GM12878 (cell line): ENCODE results near the gene XPC. TPM values are rescaled to one million over a fixed set of nuclear protein-coding genes. Genes with fewer than 3 reads are reported as not detected.

ENCODE experiments used
- ATAC-seq: fragments of 200-7000 bp; cut with Tn5 transposase; 3 replicates; pipeline ENCODE4 v1.9.1; 2020; ENCODE audit warnings: mild to moderate bottlenecking, moderate library complexity
- BruUV-seq: library from RNA; stranded (reverse); fragments of 400-500 nt; replicated peaks from 2 replicates; lab custom pipeline; 2021; lab: Mats Ljungman, UMichigan
- CTCF ChIA-PET: fragments of 300-600 bp; sonication (Branson Sonifier 250); formaldehyde crosslinking; extraction: SDS; loops from one replicate; lab custom pipeline; 2021; ENCODE audit warnings: inconsistent platforms; lab: Yijun Ruan, JAX
- POLR2A ChIA-PET: fragments of 350-600 bp; formaldehyde crosslinking; extraction: SDS; loops from one replicate; lab custom pipeline; 2021; ENCODE audit warnings: inconsistent platforms; lab: Charles Lee
- RAD21 ChIA-PET: fragments of 300-600 bp; sonication (Branson Sonifier 250); formaldehyde crosslinking; loops from one replicate; lab custom pipeline; 2023; ENCODE audit warnings: antibody characterized with exemption; ENCODE audit not compliant: unreplicated experiment; lab: Charles Lee
- SMC1A ChIA-PET: fragments of 300-600 bp; sonication (Branson Sonifier 250); formaldehyde crosslinking; loops from one replicate; lab custom pipeline; 2023; ENCODE audit not compliant: unreplicated experiment, uncharacterized antibody; lab: Charles Lee
- DNase-seq: peaks from one replicate; pipeline ENCODE4 v3.0.0-alpha.2; 2011; ENCODE audit warnings: low read depth, low spot score
- FAIRE-seq: peaks from 3 replicates; lab custom pipeline; 2011; peaks lifted over from hg19 to GRCh38; lab: Jason Lieb, UNC
- H2AFZ ChIP-seq: 2 replicates; pipeline ENCODE4 v1.6.0; 2011; ENCODE audit warnings: low read depth, low read length, control low read depth; ENCODE audit not compliant: control insufficient read depth
- H3K27ac ChIP-seq: 2 replicates; pipeline ENCODE4 v1.5.1; 2011; ENCODE audit warnings: control low read depth; ENCODE audit not compliant: control insufficient read depth, insufficient read depth
- H3K27me3 ChIP-seq, 2 experiments: replicated peaks in 1 of 2; 2 replicates each; pipeline versions ENCODE4 v1.6.0 to v1.6.1; 2011; ENCODE audit warnings: low read length in 1 of 2; ENCODE audit not compliant: control insufficient read depth in 2 of 2, insufficient read depth in 2 of 2
- H3K36me3 ChIP-seq, 2 experiments: 2 replicates each; pipeline ENCODE4 v1.5.1; 2011; ENCODE audit warnings: low read length in 1 of 2; ENCODE audit not compliant: control insufficient read depth in 2 of 2, insufficient read depth in 2 of 2
- H3K4me1 ChIP-seq: 2 replicates; pipeline ENCODE4 v1.6.1; 2011; ENCODE audit warnings: mild to moderate bottlenecking, low read length, moderate library complexity, mixed read lengths; ENCODE audit not compliant: control insufficient read depth, insufficient read depth
- H3K4me2 ChIP-seq: 2 replicates; pipeline ENCODE4 v1.6.0; 2011; ENCODE audit warnings: control low read depth; ENCODE audit not compliant: control insufficient read depth, insufficient read depth
- H3K4me3 ChIP-seq: fragments of 200-600 bp; sonication (generic); 2 replicates; pipeline ENCODE4 v1.5.1; 2016
- H3K79me2 ChIP-seq: 2 replicates; pipeline ENCODE4 v1.6.0; 2011; ENCODE audit warnings: low read length; ENCODE audit not compliant: control insufficient read depth, insufficient read depth
- H3K9ac ChIP-seq: 2 replicates; pipeline ENCODE4 v1.8.0; 2011; ENCODE audit warnings: low read length, control low read depth, mixed read lengths; ENCODE audit not compliant: control insufficient read depth, insufficient read depth
- H3K9me3 ChIP-seq: replicated peaks from 3 replicates; pipeline ENCODE4 v1.5.1; 2011; ENCODE audit warnings: mild to moderate bottlenecking, low read length; ENCODE audit not compliant: control insufficient read depth, insufficient read depth
- H4K20me1 ChIP-seq: 2 replicates; pipeline ENCODE4 v1.6.0; 2011; ENCODE audit not compliant: control insufficient read depth, insufficient read depth
- CBFB ChIP-seq: IDR thresholded peaks from 2 replicates; pipeline ENCODE4 v1.6.1; 2016; ENCODE audit warnings: antibody characterized with exemption, low read depth
- EZH2 ChIP-seq: IDR thresholded peaks from 2 replicates; pipeline ENCODE4 v1.6.1; 2012; ENCODE audit warnings: low read depth, mild to moderate bottlenecking, control low read depth, inconsistent platforms, low read length, borderline replicate concordance; ENCODE audit not compliant: control insufficient read depth
- KLF5 ChIP-seq: fragments of 450-650 bp; IDR thresholded peaks from 2 replicates; pipeline ENCODE4 v1.6.1; 2014; ENCODE audit warnings: mild to moderate bottlenecking; ENCODE audit not compliant: partially characterized antibody
- MYC ChIP-seq: IDR thresholded peaks from 2 replicates; pipeline ENCODE4 v1.6.1; 2011; ENCODE audit warnings: mild to moderate bottlenecking, low read length, moderate library complexity, inconsistent platforms; ENCODE audit not compliant: insufficient read depth, insufficient replicate concordance, insufficient read length, severe bottlenecking
- NR2C1 ChIP-seq: fragments of 450-650 bp; IDR thresholded peaks from 2 replicates; pipeline ENCODE4 v1.6.1; 2017; ENCODE audit warnings: antibody characterized with exemption, mild to moderate bottlenecking, moderate library complexity
- RBBP5 ChIP-seq: fragments of 200-600 bp; sonication (generic); conservative IDR thresholded peaks from 2 replicates; pipeline ENCODE4 v1.6.1; 2016
- SREBF1 ChIP-seq: IDR thresholded peaks from 2 replicates; pipeline ENCODE4 v1.6.1; 2012; ENCODE audit warnings: mild to moderate bottlenecking, low read length
- SREBF2 ChIP-seq: IDR thresholded peaks from 2 replicates; pipeline ENCODE4 v1.6.1; 2012; ENCODE audit warnings: mild to moderate bottlenecking, low read length
- TCF3 ChIP-seq: IDR thresholded peaks from 2 replicates; pipeline ENCODE4 v1.6.1; 2012; ENCODE audit warnings: low read depth, mild to moderate bottlenecking, low read length, borderline replicate concordance; ENCODE audit not compliant: insufficient read depth
- ZBED1 ChIP-seq: IDR thresholded peaks from 2 replicates; pipeline ENCODE4 v1.6.1; 2016; ENCODE audit warnings: borderline replicate concordance
- WGBS: methylation state at CpG from one replicate; pipeline ENCODE4 v1.1.6; 2016; ENCODE audit warnings: low lambda C conversion rate; ENCODE audit not compliant: insufficient replicate concordance, insufficient coverage; ENCODE audit errors: missing lambda C conversion rate; 5-methylcytosine and 5-hydroxymethylcytosine counted together
- in situ Hi-C: fragments of 300-500 bp; cut with MboI; formaldehyde crosslinking; loops from 9 replicates; pipeline ENCODE4 v1.14.3; 2018; ENCODE audit warnings: mixed read lengths
- intact Hi-C: fragments of 100-400 bp; cut with micrococcal nuclease; formaldehyde crosslinking; loops from one replicate; pipeline ENCODE4 v1.14.2; 2022; ENCODE audit not compliant: unreplicated experiment
- polyA plus RNA-seq, 11 experiments: library from polyadenylated mRNA; depleted of rRNA in 4 of 11; unstranded in 6 of 11; stranded (reverse) in 5 of 11; fragments of >200 nt; fragmentation: Nextera tagmentation in 4 of 11; fragmentation: Illumina TruSeq in 1 of 11; extraction: Ambion mirVana in 4 of 11; extraction: Trizol in 1 of 11; gene quantifications; 1 replicate in 1 of 11; 2 replicates in 10 of 11; pipeline versions ENCODE4 v1.2.1 to v1.2.3, GENCODE V29; 2011 to 2016; ENCODE audit warnings: inconsistent platforms in 2 of 11, missing spikeins in 2 of 11, low read depth in 1 of 11
- total RNA-seq, 4 experiments: library from RNA; depleted of rRNA in 3 of 4; stranded (reverse); fragments of >200 nt in 3 of 4; fragmentation: Illumina TruSeq in 1 of 4; extraction: Trizol in 1 of 4; gene quantifications; 2 replicates each; pipeline versions ENCODE4 v1.2.1 to v1.2.3, GENCODE V29; 2013 to 2021
- TF ChIP-seq, protein P1 (sequence below): fragments of 450-650 bp; formaldehyde crosslinking; IDR thresholded peaks from 2 replicates; pipeline ENCODE4 v1.4.0; 2020; ENCODE audit warnings: mild to moderate bottlenecking, moderate library complexity
- TF ChIP-seq, protein P2 (sequence below): fragments of 450-650 bp; IDR thresholded peaks from 2 replicates; pipeline ENCODE4 v1.6.1; 2017; ENCODE audit warnings: low read depth, mild to moderate bottlenecking, moderate library complexity
- TF ChIP-seq, protein P3 (sequence below): IDR thresholded peaks from 2 replicates; pipeline ENCODE4 v1.6.1; 2011; ENCODE audit warnings: low read depth, mild to moderate bottlenecking, low read length, moderate library complexity, borderline replicate concordance; ENCODE audit errors: extremely low read depth
- TF ChIP-seq, protein P4 (sequence below): fragments of 150-350 bp; IDR thresholded peaks from 2 replicates; pipeline ENCODE4 v1.6.1; 2014; ENCODE audit warnings: mild to moderate bottlenecking, low read depth, low read length

XPC gene
- total and polyA plus RNA-seq, 10 of the 15 experiments (the other 5 are each of a cell fraction or from before 2014, with no cell fraction given) = 4.0 to 48.3 (median 29.8) TPM

DNA sequence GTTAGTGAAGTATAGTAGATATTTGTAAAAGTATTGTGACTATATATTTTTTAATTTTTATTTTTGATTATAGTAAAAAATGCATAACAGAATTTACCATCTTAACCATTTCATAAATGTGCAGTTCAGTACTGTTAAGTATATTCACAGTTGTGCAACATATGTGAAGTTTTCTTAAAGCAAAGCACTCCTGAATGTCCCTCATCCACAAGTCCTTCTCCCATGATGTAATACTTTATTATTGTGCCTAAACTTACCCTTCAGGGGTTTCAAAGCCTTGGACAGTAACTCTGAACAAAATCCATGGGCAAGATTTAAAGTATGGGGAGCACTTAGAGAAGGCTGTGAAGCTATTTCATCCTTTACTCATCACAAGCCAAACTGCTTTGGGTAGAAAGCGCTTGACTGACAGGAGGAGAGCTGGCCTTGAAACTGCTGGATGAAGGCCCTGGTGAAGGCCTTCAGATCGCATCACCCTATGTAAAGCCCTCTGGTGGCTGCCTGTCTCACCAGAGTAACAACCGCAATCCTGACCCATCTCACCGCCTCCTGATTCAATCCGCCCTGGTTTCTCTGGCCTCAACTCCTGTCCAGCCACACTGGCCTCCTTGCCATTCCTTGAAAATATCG lies 28.3 kb upstream of the XPC start:
- POLR2A ChIA-PET = no interaction called here
- H3K27me3 ChIP-seq = no peaks in the 10 kb centered on the region
- no peaks in the 10 kb centered on the region for H3K79me2 ChIP-seq
- no peak overlapping the region for H3K4me3 ChIP-seq
- WGBS = 92% methylated on average over 6 of the region's 6 CpGs
- in situ Hi-C loops = no loop called here
- no peak for TF ChIP-seq SREBF2
- no peak for TF ChIP-seq CBFB
- no peak for TF ChIP-seq SREBF1
- no peak for TF ChIP-seq RBBP5
- no peak for TF ChIP-seq NR2C1
- TF ChIP-seq KLF5 = no peak
- TF ChIP-seq TCF3 = no peak
- TF ChIP-seq EZH2 = no peak
- TF ChIP-seq, protein P1, sequence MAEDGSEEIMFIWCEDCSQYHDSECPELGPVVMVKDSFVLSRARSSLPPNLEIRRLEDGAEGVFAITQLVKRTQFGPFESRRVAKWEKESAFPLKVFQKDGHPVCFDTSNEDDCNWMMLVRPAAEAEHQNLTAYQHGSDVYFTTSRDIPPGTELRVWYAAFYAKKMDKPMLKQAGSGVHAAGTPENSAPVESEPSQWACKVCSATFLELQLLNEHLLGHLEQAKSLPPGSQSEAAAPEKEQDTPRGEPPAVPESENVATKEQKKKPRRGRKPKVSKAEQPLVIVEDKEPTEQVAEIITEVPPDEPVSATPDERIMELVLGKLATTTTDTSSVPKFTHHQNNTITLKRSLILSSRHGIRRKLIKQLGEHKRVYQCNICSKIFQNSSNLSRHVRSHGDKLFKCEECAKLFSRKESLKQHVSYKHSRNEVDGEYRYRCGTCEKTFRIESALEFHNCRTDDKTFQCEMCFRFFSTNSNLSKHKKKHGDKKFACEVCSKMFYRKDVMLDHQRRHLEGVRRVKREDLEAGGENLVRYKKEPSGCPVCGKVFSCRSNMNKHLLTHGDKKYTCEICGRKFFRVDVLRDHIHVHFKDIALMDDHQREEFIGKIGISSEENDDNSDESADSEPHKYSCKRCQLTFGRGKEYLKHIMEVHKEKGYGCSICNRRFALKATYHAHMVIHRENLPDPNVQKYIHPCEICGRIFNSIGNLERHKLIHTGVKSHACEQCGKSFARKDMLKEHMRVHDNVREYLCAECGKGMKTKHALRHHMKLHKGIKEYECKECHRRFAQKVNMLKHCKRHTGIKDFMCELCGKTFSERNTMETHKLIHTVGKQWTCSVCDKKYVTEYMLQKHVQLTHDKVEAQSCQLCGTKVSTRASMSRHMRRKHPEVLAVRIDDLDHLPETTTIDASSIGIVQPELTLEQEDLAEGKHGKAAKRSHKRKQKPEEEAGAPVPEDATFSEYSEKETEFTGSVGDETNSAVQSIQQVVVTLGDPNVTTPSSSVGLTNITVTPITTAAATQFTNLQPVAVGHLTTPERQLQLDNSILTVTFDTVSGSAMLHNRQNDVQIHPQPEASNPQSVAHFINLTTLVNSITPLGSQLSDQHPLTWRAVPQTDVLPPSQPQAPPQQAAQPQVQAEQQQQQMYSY = no peak
- TF ChIP-seq ZBED1 = no peak
- no peak for TF ChIP-seq MYC
- TF ChIP-seq, protein P2, sequence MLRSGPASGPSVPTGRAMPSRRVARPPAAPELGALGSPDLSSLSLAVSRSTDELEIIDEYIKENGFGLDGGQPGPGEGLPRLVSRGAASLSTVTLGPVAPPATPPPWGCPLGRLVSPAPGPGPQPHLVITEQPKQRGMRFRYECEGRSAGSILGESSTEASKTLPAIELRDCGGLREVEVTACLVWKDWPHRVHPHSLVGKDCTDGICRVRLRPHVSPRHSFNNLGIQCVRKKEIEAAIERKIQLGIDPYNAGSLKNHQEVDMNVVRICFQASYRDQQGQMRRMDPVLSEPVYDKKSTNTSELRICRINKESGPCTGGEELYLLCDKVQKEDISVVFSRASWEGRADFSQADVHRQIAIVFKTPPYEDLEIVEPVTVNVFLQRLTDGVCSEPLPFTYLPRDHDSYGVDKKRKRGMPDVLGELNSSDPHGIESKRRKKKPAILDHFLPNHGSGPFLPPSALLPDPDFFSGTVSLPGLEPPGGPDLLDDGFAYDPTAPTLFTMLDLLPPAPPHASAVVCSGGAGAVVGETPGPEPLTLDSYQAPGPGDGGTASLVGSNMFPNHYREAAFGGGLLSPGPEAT = no peak
- TF ChIP-seq, protein P3, sequence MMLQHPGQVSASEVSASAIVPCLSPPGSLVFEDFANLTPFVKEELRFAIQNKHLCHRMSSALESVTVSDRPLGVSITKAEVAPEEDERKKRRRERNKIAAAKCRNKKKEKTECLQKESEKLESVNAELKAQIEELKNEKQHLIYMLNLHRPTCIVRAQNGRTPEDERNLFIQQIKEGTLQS = no peak
- TF ChIP-seq, protein P4, sequence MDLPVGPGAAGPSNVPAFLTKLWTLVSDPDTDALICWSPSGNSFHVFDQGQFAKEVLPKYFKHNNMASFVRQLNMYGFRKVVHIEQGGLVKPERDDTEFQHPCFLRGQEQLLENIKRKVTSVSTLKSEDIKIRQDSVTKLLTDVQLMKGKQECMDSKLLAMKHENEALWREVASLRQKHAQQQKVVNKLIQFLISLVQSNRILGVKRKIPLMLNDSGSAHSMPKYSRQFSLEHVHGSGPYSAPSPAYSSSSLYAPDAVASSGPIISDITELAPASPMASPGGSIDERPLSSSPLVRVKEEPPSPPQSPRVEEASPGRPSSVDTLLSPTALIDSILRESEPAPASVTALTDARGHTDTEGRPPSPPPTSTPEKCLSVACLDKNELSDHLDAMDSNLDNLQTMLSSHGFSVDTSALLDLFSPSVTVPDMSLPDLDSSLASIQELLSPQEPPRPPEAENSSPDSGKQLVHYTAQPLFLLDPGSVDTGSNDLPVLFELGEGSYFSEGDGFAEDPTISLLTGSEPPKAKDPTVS = no peak
- H3K27ac ChIP-seq = no peak overlapping the region
- SMC1A ChIA-PET = interaction anchor here (0.8 to 1.9 kb wide), 4 partner anchors 10 to 1214 kb away, joined by 3 to 5 read pairs (median 4); no protein-coding TSS in a partner anchor
- H4K20me1 ChIP-seq = no peaks in the 10 kb centered on the region; the same call in 1 of the 2 replicates
- intact Hi-C loops = loop anchor here (10.0 kb wide), 1 partner anchor 312 kb away; no protein-coding TSS in a partner anchor
- FAIRE-seq (no peak), DNase-seq (no peak), ATAC-seq (no peak)
- RAD21 ChIA-PET = no interaction called here
- H3K9ac ChIP-seq = no peak overlapping the region
- CTCF ChIA-PET = no interaction called here
- no peaks in the 10 kb centered on the region for H3K9me3 ChIP-seq
- no peaks in the 10 kb centered on the region for H3K4me1 ChIP-seq
- H2AFZ ChIP-seq = no peak overlapping the region
- H3K4me2 ChIP-seq = no peak overlapping the region
- BruUV-seq = no TSS peak
- H3K36me3 ChIP-seq = no peaks in the 10 kb centered on the region
